A673 (cell line): ENCODE results near the gene RTP3. TPM values are rescaled to one million over a fixed set of nuclear protein-coding genes. Genes with fewer than 3 reads are reported as not detected.

ENCODE experiments used
- BruUV-seq: library from RNA; stranded (reverse); fragments of 400-500 nt; replicated peaks from 2 replicates; lab custom pipeline; 2021; lab: Mats Ljungman, UMichigan
- CTCF ChIA-PET: fragments of 300-600 bp; sonication (Branson Sonifier 250); formaldehyde crosslinking; loops from one replicate; lab custom pipeline; 2022; ENCODE audit warnings: antibody characterized with exemption; lab: Charles Lee
- POLR2A ChIA-PET: fragments of 300-600 bp; sonication (Branson Sonifier 250); formaldehyde crosslinking; loops from one replicate; lab custom pipeline; 2022; ENCODE audit warnings: antibody characterized with exemption; ENCODE audit not compliant: low non-redundant PET; lab: Charles Lee
- DNase-seq: peaks from one replicate; pipeline ENCODE4 v3.0.0-alpha.2; 2015; ENCODE audit warnings: low spot score
- H3K27ac ChIP-seq: fragments of 200-600 bp; sonication (generic); 2 replicates; pipeline ENCODE4 v1.5.1; 2016; ENCODE audit warnings: mixed run types, low read depth, mild to moderate bottlenecking, mixed read lengths, antibody characterized with exemption, low read length; ENCODE audit not compliant: poor library complexity, severe bottlenecking
- H3K27me3 ChIP-seq: fragments of 200-600 bp; sonication (generic); replicated peaks from 2 replicates; pipeline ENCODE4 v1.6.1; 2017; ENCODE audit warnings: mixed run types, low read depth, mild to moderate bottlenecking, mixed read lengths, antibody characterized with exemption, low read length; ENCODE audit not compliant: insufficient read depth, poor library complexity
- H3K36me3 ChIP-seq: fragments of 200-600 bp; sonication (generic); 2 replicates; pipeline ENCODE4 v1.6.1; 2016; ENCODE audit warnings: mixed run types, mild to moderate bottlenecking, mixed read lengths, antibody characterized with exemption, low read length; ENCODE audit not compliant: insufficient read depth, poor library complexity, severe bottlenecking
- H3K4me1 ChIP-seq: fragments of 200-600 bp; sonication (generic); 2 replicates; pipeline ENCODE4 v1.6.1; 2017; ENCODE audit warnings: mixed run types, mild to moderate bottlenecking, mixed read lengths, antibody characterized with exemption, low read length; ENCODE audit not compliant: insufficient read depth, poor library complexity, severe bottlenecking
- H3K4me3 ChIP-seq: fragments of 200-600 bp; sonication (generic); 2 replicates; pipeline ENCODE4 v1.5.1; 2016; ENCODE audit warnings: low read depth, mixed run types, mild to moderate bottlenecking, mixed read lengths, low read length; ENCODE audit not compliant: poor library complexity, severe bottlenecking
- H3K9me3 ChIP-seq: fragments of 200-600 bp; sonication (generic); 2 replicates; pipeline ENCODE4 v1.6.1; 2016; ENCODE audit warnings: mixed run types, low read depth, mild to moderate bottlenecking, mixed read lengths, antibody characterized with exemption, low read length; ENCODE audit not compliant: poor library complexity, severe bottlenecking
- EZH2 ChIP-seq: fragments of 200-600 bp; sonication (generic); IDR thresholded peaks from 2 replicates; pipeline ENCODE4 v1.6.1; 2017; ENCODE audit warnings: borderline replicate concordance, low read depth, mild to moderate bottlenecking, mixed read lengths, antibody characterized with exemption, low read length; ENCODE audit not compliant: poor library complexity, severe bottlenecking
- intact Hi-C: fragments of 100-400 bp; cut with micrococcal nuclease; formaldehyde crosslinking; loops from one replicate; pipeline ENCODE4 v1.10.0; 2022; ENCODE audit not compliant: unreplicated experiment
- total RNA-seq: library from RNA; stranded (reverse); gene quantifications from 2 replicates; pipeline ENCODE4 v1.2.3, GENCODE V29; 2021
- TF ChIP-seq, protein P1 (sequence below): fragments of 300-800, 200-600 bp; sonication (generic); conservative IDR thresholded peaks from 2 replicates; pipeline ENCODE4 v1.5.1; 2017; ENCODE audit warnings: low read depth, mild to moderate bottlenecking, antibody characterized with exemption, low read length, moderate library complexity, mixed read lengths

Gene RTP3
- total RNA-seq, 1 experiment from 2014 or later, result not detected

- no peaks in the 10 kb centered on the region for H3K36me3 ChIP-seq
- no peaks in the 10 kb centered on the region for H3K27me3 ChIP-seq
- TF ChIP-seq, protein P1, sequence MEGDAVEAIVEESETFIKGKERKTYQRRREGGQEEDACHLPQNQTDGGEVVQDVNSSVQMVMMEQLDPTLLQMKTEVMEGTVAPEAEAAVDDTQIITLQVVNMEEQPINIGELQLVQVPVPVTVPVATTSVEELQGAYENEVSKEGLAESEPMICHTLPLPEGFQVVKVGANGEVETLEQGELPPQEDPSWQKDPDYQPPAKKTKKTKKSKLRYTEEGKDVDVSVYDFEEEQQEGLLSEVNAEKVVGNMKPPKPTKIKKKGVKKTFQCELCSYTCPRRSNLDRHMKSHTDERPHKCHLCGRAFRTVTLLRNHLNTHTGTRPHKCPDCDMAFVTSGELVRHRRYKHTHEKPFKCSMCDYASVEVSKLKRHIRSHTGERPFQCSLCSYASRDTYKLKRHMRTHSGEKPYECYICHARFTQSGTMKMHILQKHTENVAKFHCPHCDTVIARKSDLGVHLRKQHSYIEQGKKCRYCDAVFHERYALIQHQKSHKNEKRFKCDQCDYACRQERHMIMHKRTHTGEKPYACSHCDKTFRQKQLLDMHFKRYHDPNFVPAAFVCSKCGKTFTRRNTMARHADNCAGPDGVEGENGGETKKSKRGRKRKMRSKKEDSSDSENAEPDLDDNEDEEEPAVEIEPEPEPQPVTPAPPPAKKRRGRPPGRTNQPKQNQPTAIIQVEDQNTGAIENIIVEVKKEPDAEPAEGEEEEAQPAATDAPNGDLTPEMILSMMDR, result no peak
- no peak for TF ChIP-seq EZH2
- intact Hi-C loops, result no loop called here
- ChIA-PET CTCF (no interaction called here), POLR2A (no interaction called here)
- no TSS peak for BruUV-seq
- no peak overlapping the region for H3K4me3 ChIP-seq
- H3K4me1 ChIP-seq, result no peaks in the 10 kb centered on the region
- H3K27ac ChIP-seq, result no peak overlapping the region
- DNase-seq, result no peak
- no peaks in the 10 kb centered on the region for H3K9me3 ChIP-seq
Measured at GRCh38 chr3:46453526-46454208, 44.1 kb upstream of the RTP3 start.

GRCh38 chr3:46454209-46454595, 43.6 kb upstream of the RTP3 start:
- Histone ChIP-seq H3K4me1 (no peaks in the 10 kb centered on the region), H3K4me3 (no peak overlapping the region), H3K9me3 (no peaks in the 10 kb centered on the region), H3K36me3 (no peaks in the 10 kb centered on the region), H3K27ac (no peak overlapping the region), H3K27me3 (no peaks in the 10 kb centered on the region)
- CTCF ChIA-PET, result no interaction called here
- DNase-seq, result no peak
- POLR2A ChIA-PET, result no interaction called here
- no TSS peak for BruUV-seq
- TF ChIP-seq EZH2, result no peak
- TF ChIP-seq, protein P1, result no peak
- intact Hi-C loops, result no loop called here

DNA sequence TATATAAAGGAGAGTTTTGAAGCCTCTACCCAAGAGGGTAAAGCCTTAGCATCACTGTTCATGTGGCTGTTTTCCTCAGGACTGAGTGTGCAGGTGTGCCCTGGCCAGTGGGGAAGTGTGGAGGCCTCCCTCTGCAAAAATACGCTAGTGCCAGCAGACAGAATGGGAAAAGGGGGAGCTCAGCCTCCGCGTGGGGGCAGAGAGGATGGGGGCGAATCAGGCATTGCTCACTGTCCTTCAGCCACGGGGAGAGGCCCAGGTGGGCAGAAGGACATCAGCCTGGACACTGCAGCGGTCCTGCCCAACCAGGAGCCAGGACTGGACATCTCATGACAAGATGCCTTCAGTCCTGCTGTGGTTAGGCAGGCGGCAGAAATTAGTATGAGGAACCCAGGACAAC, 43.2 kb upstream of the RTP3 start:
- no peak for DNase-seq
- H3K9me3 ChIP-seq, result no peaks in the 10 kb centered on the region
- H3K27ac ChIP-seq, result no peak overlapping the region
- no peaks in the 10 kb centered on the region for H3K27me3 ChIP-seq
- intact Hi-C loops, result no loop called here
- POLR2A ChIA-PET, result no interaction called here
- CTCF ChIA-PET, result no interaction called here
- no TSS peak for BruUV-seq
- TF ChIP-seq, protein P1, result no peak
- TF ChIP-seq EZH2, result no peak
- no peaks in the 10 kb centered on the region for H3K36me3 ChIP-seq
- H3K4me1 ChIP-seq, result no peaks in the 10 kb centered on the region
- no peak overlapping the region for H3K4me3 ChIP-seq
